ENCODE measurements around the gene C7orf25. TPM values are rescaled to one million over a fixed set of nuclear protein-coding genes. Genes with fewer than 3 reads are reported as not detected.

Gene C7orf25
- total RNA-seq, 1 experiment from 2014 or later = 10.0 TPM

DNA sequence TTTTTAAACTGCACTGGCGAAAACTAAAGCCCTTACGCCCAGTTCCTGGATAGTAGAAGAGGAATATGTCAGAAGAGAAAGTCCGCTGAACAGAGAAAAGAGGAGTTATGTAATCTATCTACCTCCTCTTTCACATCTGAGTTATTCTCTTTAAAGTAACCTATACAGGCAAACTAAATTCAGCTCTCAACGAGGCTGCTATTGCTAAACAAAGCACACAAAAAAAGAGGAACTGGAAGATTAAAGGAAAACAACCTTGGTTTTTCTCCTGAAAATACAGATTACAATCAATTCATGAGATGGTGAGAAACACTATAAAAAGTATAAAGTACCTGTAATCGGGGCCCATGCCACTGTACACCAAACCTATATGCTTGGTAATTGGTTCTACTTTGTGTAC lies 14.3 kb upstream of the C7orf25 start:
- Histone ChIP-seq H3K27me3 (ENCODE audit: control insufficient read depth, insufficient read depth, low read length) (no peaks in the 10 kb centered on the region), H3K4me3 (ENCODE audit: low read depth in 2 of 2, low read length in 2 of 2) (no peak overlapping the region), H3K4me1 (ENCODE audit: control insufficient read depth, insufficient read depth, low read length) (peaks cover 21% of the 10 kb centered on the region), H3K27ac (ENCODE audit: low read length) (no peak overlapping the region), H3K9me3 (ENCODE audit: control insufficient read depth, insufficient read depth, low read depth, low read length) (no peaks in the 10 kb centered on the region), H3K36me3 (ENCODE audit: control insufficient read depth, insufficient read depth, low read length) (peaks cover 43% of the 10 kb centered on the region)
- in situ Hi-C loops (cut with HindIII; ENCODE audit: low pct_unique_long_range_greater_than_20kb, low sequenced_read_pairs) = no loop called here
- ChIA-PET CTCF (no interaction called here), POLR2A (no interaction called here)
- ATAC-seq (no peak), DNase-seq (ENCODE audit: low read depth, low spot score) (no peak)
- TF ChIP-seq SIN3A (IDR thresholded peaks at IDR 0.05; ENCODE audit: borderline replicate concordance, insufficient read depth, low read depth, low read length) (no peak), POLR2AphosphoS5 (IDR thresholded peaks at IDR 0.05; ENCODE audit: low read depth, low read length) (no peak), TCF7L2 (IDR thresholded peaks at IDR 0.05; ENCODE audit: low read depth, low read length) (no peak)
- TF ChIP-seq, protein P1, sequence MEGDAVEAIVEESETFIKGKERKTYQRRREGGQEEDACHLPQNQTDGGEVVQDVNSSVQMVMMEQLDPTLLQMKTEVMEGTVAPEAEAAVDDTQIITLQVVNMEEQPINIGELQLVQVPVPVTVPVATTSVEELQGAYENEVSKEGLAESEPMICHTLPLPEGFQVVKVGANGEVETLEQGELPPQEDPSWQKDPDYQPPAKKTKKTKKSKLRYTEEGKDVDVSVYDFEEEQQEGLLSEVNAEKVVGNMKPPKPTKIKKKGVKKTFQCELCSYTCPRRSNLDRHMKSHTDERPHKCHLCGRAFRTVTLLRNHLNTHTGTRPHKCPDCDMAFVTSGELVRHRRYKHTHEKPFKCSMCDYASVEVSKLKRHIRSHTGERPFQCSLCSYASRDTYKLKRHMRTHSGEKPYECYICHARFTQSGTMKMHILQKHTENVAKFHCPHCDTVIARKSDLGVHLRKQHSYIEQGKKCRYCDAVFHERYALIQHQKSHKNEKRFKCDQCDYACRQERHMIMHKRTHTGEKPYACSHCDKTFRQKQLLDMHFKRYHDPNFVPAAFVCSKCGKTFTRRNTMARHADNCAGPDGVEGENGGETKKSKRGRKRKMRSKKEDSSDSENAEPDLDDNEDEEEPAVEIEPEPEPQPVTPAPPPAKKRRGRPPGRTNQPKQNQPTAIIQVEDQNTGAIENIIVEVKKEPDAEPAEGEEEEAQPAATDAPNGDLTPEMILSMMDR (IDR thresholded peaks at IDR 0.05) = no peak
- TF ChIP-seq, protein P2, sequence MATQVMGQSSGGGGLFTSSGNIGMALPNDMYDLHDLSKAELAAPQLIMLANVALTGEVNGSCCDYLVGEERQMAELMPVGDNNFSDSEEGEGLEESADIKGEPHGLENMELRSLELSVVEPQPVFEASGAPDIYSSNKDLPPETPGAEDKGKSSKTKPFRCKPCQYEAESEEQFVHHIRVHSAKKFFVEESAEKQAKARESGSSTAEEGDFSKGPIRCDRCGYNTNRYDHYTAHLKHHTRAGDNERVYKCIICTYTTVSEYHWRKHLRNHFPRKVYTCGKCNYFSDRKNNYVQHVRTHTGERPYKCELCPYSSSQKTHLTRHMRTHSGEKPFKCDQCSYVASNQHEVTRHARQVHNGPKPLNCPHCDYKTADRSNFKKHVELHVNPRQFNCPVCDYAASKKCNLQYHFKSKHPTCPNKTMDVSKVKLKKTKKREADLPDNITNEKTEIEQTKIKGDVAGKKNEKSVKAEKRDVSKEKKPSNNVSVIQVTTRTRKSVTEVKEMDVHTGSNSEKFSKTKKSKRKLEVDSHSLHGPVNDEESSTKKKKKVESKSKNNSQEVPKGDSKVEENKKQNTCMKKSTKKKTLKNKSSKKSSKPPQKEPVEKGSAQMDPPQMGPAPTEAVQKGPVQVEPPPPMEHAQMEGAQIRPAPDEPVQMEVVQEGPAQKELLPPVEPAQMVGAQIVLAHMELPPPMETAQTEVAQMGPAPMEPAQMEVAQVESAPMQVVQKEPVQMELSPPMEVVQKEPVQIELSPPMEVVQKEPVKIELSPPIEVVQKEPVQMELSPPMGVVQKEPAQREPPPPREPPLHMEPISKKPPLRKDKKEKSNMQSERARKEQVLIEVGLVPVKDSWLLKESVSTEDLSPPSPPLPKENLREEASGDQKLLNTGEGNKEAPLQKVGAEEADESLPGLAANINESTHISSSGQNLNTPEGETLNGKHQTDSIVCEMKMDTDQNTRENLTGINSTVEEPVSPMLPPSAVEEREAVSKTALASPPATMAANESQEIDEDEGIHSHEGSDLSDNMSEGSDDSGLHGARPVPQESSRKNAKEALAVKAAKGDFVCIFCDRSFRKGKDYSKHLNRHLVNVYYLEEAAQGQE (IDR thresholded peaks at IDR 0.05; ENCODE audit: insufficient read depth in 1 of 2, low read depth in 2 of 2, low read length in 1 of 2) = no peak
- intact Hi-C loops (cut with micrococcal nuclease; ENCODE audit: unreplicated experiment) = no loop called here
- no TSS peak for BruUV-seq (replicated peaks)

DNA sequence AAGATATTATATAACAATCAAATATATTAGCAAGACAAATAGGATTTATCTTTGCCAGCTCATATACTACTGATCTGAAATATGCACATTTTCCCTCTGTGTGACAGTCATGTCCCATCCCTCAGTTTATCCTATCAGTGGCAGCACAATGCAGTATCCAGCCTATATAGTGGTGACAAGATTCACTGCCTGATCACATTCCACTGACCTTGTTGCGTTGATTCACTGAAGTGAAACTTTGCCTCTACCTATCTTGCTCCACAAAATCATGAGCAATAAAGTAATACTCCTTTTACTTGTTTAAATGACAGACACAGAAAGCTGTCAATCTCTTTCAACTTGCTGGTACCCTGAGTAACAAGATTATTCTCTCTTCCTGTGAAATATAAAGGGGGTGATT lies 13.8 kb upstream of the C7orf25 start:
- ATAC-seq (no peak), DNase-seq (ENCODE audit: low read depth, low spot score) (no peak)
- Histone ChIP-seq H3K4me3 (ENCODE audit: low read depth in 2 of 2, low read length in 2 of 2) (no peak overlapping the region), H3K4me1 (ENCODE audit: control insufficient read depth, insufficient read depth, low read length) (peaks cover 19% of the 10 kb centered on the region), H3K27ac (ENCODE audit: low read length) (no peak overlapping the region), H3K9me3 (ENCODE audit: control insufficient read depth, insufficient read depth, low read depth, low read length) (no peaks in the 10 kb centered on the region), H3K36me3 (ENCODE audit: control insufficient read depth, insufficient read depth, low read length) (peaks cover 48% of the 10 kb centered on the region), H3K27me3 (ENCODE audit: control insufficient read depth, insufficient read depth, low read length) (no peaks in the 10 kb centered on the region)
- BruUV-seq (replicated peaks) = no TSS peak
- no peak for TF ChIP-seq TCF7L2 (IDR thresholded peaks at IDR 0.05; ENCODE audit: low read depth, low read length)
- TF ChIP-seq, protein P2 (IDR thresholded peaks at IDR 0.05; ENCODE audit: insufficient read depth in 1 of 2, low read depth in 2 of 2, low read length in 1 of 2) = no peak
- TF ChIP-seq POLR2AphosphoS5 (IDR thresholded peaks at IDR 0.05; ENCODE audit: low read depth, low read length) = no peak
- TF ChIP-seq SIN3A (IDR thresholded peaks at IDR 0.05; ENCODE audit: borderline replicate concordance, insufficient read depth, low read depth, low read length) = no peak
- TF ChIP-seq, protein P1 (IDR thresholded peaks at IDR 0.05) = no peak
- POLR2A ChIA-PET = no interaction called here
- in situ Hi-C loops (cut with HindIII; ENCODE audit: low pct_unique_long_range_greater_than_20kb, low sequenced_read_pairs) (no loop called here), intact Hi-C loops (cut with micrococcal nuclease; ENCODE audit: unreplicated experiment) (no loop called here)
- CTCF ChIA-PET = no interaction called here
